ENCODE data around the gene CLCA2.

DNA sequence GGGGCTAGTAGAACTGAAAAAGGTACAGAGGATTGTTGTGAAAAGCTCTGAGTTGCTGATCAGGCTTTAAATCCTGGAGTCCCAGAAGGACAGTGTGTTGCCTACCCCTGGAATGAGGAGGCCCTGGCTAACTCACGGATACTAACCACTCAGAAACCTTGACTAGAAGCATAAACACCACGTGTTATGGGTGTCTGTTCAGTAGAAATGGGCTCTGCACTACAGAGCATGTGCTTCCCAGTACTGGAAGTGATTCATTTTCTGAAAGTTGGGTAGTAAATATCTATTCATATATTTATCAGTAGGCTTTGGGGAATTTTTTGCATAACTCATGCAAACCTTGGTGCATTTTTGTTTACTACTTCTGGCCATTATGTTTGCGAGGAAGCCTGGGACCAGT is 29.7 kb downstream of the CLCA2 start:
- TF ChIP-seq POLR2A (IDR thresholded peaks at IDR 0.05) (no peak), CTCF (IDR thresholded peaks at IDR 0.05) (no peak)

Measured in Peyer's patch (tissue), 4 donors.